Loucy (cell line): ENCODE measurements around the gene PPFIA4.

Experiments
- EZH2phosphoT487 ChIP-seq: fragments of 200-600 bp; IDR thresholded peaks from 2 replicates; pipeline ENCODE4 v1.6.1; 2018; ENCODE audit warnings: antibody characterized with exemption, mild to moderate bottlenecking, moderate library complexity, borderline replicate concordance
- TF ChIP-seq, protein P1 (sequence below): fragments of 200-600 bp; sonication (generic); conservative IDR thresholded peaks from 2 replicates; pipeline ENCODE4 v1.5.1; 2014; ENCODE audit warnings: mild to moderate bottlenecking, antibody characterized with exemption, low read length

DNA sequence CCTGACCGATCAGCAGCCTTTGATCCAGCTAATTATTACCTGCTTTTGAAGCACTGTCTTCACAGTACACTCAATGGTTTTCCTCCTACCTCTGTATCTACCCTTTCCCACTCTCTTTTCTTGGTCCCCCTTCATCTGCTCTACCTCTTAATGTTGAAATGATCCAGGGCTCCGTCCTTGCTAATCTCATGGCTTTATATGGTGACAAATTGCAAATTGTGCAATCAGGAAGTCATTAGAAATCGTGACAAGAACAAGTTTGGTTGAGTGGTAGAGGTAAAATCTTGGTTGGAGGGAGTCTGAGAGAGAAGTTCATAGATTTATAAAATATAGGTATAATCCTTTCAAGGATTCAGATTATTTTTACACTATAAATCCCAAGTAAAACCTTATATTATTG, 49.7 kb upstream of the PPFIA4 start:
- TF ChIP-seq, protein P1, sequence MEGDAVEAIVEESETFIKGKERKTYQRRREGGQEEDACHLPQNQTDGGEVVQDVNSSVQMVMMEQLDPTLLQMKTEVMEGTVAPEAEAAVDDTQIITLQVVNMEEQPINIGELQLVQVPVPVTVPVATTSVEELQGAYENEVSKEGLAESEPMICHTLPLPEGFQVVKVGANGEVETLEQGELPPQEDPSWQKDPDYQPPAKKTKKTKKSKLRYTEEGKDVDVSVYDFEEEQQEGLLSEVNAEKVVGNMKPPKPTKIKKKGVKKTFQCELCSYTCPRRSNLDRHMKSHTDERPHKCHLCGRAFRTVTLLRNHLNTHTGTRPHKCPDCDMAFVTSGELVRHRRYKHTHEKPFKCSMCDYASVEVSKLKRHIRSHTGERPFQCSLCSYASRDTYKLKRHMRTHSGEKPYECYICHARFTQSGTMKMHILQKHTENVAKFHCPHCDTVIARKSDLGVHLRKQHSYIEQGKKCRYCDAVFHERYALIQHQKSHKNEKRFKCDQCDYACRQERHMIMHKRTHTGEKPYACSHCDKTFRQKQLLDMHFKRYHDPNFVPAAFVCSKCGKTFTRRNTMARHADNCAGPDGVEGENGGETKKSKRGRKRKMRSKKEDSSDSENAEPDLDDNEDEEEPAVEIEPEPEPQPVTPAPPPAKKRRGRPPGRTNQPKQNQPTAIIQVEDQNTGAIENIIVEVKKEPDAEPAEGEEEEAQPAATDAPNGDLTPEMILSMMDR: no peak
- TF ChIP-seq EZH2phosphoT487: no peak
